ENCODE results near the gene TMEM176A. TPM values are rescaled to one million over a fixed set of nuclear protein-coding genes. Genes with fewer than 3 reads are reported as not detected.

Gene TMEM176A
- total and polyA plus RNA-seq, 2 donors from 2014 or later, result 288 to 513 TPM

DNA sequence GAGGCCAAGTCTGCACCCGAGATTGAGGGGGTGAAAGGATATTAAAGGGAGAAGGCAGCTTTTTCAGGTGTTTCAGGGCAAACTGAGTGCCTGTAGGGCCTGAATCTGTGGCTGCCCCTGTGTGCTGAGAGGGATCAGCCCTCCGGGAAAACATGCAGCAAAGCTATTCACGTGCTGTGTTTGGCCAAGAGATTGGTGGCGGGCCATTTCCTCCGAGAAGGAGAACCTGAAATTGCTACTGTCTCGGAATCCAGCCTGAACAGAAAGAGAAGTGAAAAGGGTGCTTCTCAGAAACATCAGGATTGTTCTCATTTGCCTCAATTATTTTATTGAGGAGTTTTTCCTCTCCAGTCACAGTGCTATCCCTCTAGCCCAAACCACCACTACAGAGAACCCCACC is 47.3 kb upstream of the TMEM176A start:
- H3K27ac ChIP-seq (ENCODE audit: low read depth in 2 of 2, low read length in 2 of 2), result no peak overlapping the region
- H3K9me3 ChIP-seq (ENCODE audit: control insufficient read depth in 2 of 3, insufficient read depth in 1 of 3, low read length in 3 of 3), result no peaks in the 10 kb centered on the region
- H3K36me3 ChIP-seq (ENCODE audit: control insufficient read depth in 2 of 3, insufficient read depth in 3 of 3, low read length in 3 of 3), result no peaks in the 10 kb centered on the region
- H3K27me3 ChIP-seq (ENCODE audit: control insufficient read depth, insufficient read depth, low read length), result no peaks in the 10 kb centered on the region
- TF ChIP-seq, protein P1, sequence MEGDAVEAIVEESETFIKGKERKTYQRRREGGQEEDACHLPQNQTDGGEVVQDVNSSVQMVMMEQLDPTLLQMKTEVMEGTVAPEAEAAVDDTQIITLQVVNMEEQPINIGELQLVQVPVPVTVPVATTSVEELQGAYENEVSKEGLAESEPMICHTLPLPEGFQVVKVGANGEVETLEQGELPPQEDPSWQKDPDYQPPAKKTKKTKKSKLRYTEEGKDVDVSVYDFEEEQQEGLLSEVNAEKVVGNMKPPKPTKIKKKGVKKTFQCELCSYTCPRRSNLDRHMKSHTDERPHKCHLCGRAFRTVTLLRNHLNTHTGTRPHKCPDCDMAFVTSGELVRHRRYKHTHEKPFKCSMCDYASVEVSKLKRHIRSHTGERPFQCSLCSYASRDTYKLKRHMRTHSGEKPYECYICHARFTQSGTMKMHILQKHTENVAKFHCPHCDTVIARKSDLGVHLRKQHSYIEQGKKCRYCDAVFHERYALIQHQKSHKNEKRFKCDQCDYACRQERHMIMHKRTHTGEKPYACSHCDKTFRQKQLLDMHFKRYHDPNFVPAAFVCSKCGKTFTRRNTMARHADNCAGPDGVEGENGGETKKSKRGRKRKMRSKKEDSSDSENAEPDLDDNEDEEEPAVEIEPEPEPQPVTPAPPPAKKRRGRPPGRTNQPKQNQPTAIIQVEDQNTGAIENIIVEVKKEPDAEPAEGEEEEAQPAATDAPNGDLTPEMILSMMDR (IDR thresholded peaks at IDR 0.05; ENCODE audit: borderline replicate concordance, extremely low read depth, insufficient read depth), result no peak
- no peak overlapping the region for H3K4me3 ChIP-seq (ENCODE audit: low read length in 3 of 3)
- FAIRE-seq (no peak), DNase-seq (no peak)
- intact Hi-C loops (cut with DNase I), result no loop called here
- no peak overlapping the region for H3K9ac ChIP-seq (ENCODE audit: low read length in 3 of 3)
- H3K4me1 ChIP-seq (ENCODE audit: control insufficient read depth in 2 of 3, insufficient read depth in 2 of 3, low read depth in 1 of 3, low read length in 3 of 3), result no peaks in the 10 kb centered on the region

DNA sequence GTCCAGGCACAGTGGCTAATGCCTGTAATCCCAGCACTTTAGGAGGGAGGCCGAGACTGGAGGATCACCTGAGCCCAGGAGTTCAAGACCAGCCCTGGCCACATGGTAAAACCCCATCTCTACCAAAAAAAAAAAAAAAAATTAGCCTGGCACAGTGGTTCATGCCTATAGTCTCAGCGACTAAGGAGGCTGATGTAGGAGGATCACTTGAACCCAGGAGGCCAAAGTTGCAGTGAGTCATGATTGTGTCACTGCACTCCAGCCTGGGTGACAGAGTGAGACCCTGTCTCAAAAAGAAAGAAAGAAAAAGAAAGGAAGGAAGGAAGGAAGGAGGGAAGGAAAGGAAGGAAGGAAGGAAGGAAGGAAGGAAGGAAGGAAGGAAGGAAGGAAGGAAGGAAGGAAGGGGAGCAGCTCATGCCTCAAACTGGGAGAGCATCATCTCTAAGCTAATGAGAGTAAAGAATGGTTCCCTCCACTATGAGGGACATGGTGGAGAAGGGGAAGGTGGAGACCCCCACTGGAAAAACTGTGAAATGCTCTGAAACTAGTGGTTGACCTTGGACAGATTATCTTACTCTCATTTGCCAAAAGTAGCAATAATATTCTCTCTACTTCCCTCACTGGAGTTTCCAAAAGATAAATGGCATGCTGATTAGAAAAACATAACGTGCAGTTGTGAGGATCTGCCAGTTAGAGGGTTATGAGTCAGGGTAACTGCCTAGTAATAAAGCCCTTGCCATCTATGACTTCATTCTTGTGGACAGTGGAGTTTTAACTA is 46.6 kb upstream of the TMEM176A start:
- intact Hi-C loops (cut with DNase I), result no loop called here
- TF ChIP-seq, protein P1 (IDR thresholded peaks at IDR 0.05; ENCODE audit: borderline replicate concordance, extremely low read depth, insufficient read depth), result no peak
- Histone ChIP-seq H3K9ac (ENCODE audit: low read length in 3 of 3) (no peak overlapping the region), H3K4me1 (ENCODE audit: control insufficient read depth in 2 of 3, insufficient read depth in 2 of 3, low read depth in 1 of 3, low read length in 3 of 3) (no peaks in the 10 kb centered on the region), H3K36me3 (ENCODE audit: control insufficient read depth in 2 of 3, insufficient read depth in 3 of 3, low read length in 3 of 3) (no peaks in the 10 kb centered on the region), H3K4me3 (ENCODE audit: low read length in 3 of 3) (no peak overlapping the region), H3K9me3 (ENCODE audit: control insufficient read depth in 2 of 3, insufficient read depth in 1 of 3, low read length in 3 of 3) (no peaks in the 10 kb centered on the region), H3K27ac (ENCODE audit: low read depth in 2 of 2, low read length in 2 of 2) (no peak overlapping the region), H3K27me3 (ENCODE audit: control insufficient read depth, insufficient read depth, low read length) (no peaks in the 10 kb centered on the region)
- DNase-seq (peak in 2 of 5 donors; percentile 32 to 38), FAIRE-seq (no peak)

DNA sequence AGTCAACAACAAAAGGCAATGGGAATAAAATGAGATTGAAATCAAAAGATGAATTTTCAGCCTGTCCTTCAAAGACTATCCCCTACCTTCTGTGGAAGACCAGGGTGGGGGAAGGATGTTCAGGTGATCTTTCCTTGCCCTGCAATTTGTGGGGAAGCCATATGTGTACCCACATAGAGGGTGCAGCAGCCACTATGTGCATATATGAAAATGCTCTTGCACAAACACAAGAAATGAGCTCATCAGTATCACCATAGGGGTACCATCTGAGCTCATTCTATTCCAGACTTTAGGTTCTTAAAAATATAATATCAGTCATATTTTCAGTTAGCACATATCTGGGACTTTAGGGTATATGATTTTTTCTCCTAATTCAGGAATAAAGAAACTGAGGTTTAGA is 45.6 kb upstream of the TMEM176A start:
- Histone ChIP-seq H3K27ac (ENCODE audit: low read depth in 2 of 2, low read length in 2 of 2) (no peak overlapping the region), H3K9me3 (ENCODE audit: control insufficient read depth in 2 of 3, insufficient read depth in 1 of 3, low read length in 3 of 3) (no peaks in the 10 kb centered on the region), H3K36me3 (ENCODE audit: control insufficient read depth in 2 of 3, insufficient read depth in 3 of 3, low read length in 3 of 3) (no peaks in the 10 kb centered on the region), H3K4me3 (ENCODE audit: low read length in 3 of 3) (no peak overlapping the region), H3K27me3 (ENCODE audit: control insufficient read depth, insufficient read depth, low read length) (no peaks in the 10 kb centered on the region), H3K4me1 (ENCODE audit: control insufficient read depth in 2 of 3, insufficient read depth in 2 of 3, low read depth in 1 of 3, low read length in 3 of 3) (no peaks in the 10 kb centered on the region), H3K9ac (ENCODE audit: low read length in 3 of 3) (no peak overlapping the region)
- intact Hi-C loops (cut with DNase I), result no loop called here
- FAIRE-seq (no peak), DNase-seq (no peak)
- TF ChIP-seq, protein P1 (IDR thresholded peaks at IDR 0.05; ENCODE audit: borderline replicate concordance, extremely low read depth, insufficient read depth), result no peak

Data from kidney (tissue), 14 donors.